NCI-H1417 (cell line): Measurements from ENCODE around the gene ERC2.

Source experiments
- DNase-seq, 3 experiments: peaks; one replicate each; lab custom pipeline; 2025; lab: John Stamatoyannopoulos, UW

Gene ERC2

DNA sequence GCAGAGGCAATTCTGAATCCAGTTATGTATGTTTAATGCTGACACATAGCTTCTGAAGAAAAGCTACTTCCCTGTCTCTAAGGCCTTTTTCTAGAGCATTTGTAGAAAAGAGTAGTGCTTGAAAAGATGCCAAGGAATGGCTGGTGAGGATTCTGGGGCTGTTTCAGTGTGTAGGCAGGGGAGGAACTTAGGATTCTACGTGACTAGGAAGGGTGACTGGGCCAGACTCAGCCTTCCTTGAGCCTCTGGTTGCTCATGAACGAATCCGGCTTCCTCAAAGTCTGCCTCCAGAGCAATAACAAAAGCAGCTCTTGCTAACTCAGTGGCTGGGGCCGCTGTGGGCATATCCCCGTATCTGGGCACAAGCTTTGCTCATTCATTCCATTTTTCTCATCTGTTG lies 876.4 kb downstream of the ERC2 start:
- DNase-seq: no peak

DNA sequence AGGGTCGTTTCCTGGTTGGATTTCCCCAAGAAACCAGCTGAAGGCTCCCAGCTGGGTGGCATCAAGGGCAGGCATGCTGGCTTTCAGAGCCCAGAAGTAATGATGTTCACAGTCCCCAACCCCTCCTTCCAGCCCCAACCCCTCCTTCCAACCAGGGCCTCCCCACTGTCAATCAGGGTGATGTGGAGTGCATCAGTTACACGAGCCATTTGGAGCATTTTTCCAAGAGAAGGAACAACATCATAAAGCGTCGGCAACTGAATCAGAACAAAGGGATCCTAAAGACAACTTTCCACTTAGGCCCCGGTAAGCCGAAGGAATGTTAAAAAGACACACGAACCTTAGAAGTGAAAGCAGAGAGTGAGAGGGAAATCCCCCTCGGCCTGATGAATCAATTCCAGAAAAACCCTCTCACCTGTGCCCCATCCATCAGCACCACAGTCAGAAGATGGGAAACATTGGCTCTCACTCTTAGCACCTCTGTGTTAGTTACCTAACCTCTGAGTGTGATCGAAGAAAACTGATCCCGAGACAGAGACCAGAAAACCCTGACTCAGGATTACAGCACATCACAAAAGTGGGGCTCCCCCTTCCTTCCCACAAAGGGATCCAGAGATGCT lies 880.0 kb downstream of the ERC2 start:
- DNase-seq: no peak

DNA sequence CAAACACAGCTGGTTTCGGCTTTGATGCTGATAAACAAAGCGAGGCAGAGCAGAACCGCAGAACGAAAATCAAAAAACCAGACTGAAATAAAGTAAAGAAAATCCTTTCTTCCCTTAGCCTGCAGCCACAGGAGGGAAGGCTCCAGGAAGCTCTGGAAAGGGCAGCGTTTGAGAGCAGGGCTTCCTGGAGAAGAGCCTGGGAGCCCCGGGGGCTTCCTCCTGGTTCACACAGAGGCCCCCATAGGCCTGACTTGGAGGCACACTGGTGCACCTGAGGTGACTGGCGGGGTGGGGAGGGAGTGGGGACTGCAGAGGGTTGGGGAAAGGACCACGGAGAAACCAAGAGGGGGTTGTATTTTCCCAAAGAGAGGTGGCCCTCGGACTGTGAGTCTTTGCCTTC lies 882.4 kb downstream of the ERC2 start:
- no peak for DNase-seq

DNA sequence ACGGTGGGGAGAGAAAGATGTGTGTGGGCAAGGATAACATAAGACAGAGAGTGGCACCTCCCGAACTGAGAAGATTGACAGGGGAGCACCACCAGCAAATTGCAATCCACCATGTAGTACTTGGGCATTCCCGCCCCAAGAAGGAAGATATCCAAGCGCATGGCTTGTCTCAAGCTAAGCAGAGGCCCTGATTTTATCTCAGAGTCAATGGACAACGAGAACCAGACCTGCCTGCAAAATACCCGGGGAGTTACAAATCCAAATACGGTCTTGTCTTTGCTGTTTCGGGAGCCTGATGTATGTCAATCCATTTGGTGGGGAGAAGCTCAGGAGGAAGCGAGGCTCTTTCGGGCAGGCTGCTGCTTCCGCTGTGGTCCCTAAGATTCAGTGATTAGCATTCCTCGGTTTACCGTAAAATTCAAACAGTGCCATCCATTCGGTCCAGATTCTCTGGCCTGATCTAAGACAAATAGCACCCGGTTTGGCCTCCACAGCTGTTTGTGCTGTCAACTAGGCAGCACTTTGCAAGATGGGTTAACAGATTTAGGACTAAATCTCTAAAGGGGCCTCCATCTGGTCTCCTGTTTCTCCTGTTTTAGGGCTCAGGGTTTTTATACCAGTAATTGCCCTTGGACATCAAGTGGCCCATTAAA lies 883.4 kb downstream of the ERC2 start:
- DNase-seq: no peak

DNA sequence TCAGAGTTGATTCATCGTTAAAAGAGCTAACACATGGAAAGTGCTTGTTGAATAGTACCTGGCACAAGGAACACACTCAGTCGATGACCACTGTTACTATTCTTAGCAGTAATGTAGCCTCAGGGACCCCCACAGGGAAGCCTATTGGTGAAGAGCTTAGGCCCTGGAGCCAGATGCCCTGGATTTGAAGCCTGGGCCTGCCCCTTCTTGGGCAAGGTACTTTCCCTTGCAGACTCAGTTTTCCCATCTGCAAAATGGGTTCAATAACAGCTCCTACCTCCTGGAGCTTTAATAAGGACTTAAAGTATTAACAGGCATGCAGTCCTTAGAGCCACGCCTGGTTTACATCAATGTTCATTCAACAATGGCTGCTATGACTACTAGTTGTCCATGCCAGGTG lies 884.2 kb downstream of the ERC2 start:
- no peak for DNase-seq

DNA sequence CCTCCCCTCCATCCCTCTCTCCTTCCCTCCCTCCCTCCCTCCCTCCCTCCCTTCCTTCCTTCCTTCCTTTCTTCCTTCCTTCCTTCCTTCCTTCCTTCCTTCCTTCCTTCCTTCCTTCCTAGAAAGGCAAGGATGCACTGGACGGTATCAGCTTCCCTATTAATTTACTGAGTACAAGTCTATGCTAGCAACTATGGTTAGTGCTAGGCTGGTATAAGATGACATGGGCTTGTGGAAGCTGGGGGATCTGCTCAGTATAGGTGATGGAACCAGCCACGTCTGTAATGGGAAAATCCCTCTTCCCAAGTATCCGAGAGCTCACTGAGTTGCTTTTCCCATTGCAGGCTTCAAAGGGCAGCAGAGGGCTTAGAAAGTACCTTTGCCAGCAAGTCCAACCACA lies 884.8 kb downstream of the ERC2 start:
- DNase-seq: no peak

DNA sequence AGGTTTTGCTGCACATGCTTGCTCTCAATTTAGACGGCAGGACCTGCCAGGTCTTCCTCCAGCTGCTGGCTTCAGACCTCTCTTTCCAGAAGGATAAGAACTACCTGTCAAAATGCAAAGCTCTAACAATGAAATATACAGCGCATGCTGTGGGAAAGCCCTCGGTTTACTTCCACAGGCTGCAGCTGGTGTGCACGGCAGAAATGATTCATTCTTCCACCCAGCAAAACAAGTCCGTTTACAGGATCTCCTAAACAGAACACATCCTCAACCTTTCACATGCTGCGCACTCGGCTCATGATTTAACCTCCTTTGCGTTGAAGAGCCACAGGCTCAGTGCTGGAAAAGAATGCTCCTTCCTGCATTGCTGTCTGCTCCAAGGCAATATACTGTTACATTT lies 888.8 kb downstream of the ERC2 start:
- peak; percentile 18 to 78 (median 29) for DNase-seq

DNA sequence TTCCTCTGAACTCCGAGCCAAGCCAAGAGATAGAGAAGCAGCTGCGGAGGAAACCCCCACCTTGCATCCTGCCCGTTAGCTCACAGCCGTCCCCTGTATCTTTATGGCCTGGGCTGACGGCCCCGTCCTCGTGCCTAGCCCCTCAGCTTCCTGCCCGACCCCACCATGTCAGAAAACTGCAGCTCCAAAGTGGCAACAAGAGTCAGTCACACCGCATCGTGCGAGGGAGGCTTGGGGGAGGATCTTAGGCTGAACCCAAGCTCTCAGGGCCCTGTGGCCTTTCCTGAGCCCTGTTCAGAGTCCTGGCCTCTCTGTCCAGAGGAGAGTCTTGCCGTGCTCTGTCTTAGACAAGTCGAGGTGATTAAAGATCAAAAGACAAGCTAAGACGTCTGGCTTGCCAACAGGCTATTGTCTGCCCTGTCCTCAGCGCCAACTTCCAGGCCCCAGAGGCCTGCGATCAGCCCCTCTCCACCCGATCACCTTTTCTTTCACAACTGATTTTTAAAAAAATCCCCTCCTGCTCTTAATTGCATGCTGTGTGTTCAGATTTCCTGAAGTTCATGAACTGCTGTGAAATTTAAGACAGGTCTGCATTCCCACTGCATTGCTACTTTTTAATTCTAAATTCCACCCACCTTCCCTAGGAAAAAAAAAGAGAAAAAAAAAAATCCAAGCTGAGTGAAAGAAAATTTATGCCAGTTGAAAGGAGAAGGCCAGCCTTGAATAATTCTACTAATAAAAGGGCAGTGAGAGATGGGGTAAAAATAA lies 891.5 kb downstream of the ERC2 start:
- DNase-seq: no peak

DNA sequence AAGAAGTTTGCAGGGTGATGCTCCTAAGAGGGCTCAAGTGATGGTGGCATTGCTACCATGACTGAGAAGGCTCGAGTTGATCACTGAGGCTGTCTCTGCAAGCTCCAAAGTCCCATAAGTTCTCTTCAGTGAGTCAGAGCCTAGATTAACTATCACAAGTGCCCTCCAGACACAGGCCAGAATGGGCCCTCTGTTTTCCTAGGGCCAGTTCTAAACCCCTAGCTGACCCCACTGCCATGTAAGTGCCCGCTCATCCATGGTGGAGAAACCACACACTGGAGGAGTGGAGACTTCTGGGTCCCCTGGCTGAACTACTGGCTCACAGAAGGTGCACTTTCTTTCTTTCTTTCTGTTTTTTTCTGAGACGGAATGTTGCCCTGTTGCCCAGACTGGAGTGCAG lies 893.6 kb downstream of the ERC2 start:
- no peak for DNase-seq

DNA sequence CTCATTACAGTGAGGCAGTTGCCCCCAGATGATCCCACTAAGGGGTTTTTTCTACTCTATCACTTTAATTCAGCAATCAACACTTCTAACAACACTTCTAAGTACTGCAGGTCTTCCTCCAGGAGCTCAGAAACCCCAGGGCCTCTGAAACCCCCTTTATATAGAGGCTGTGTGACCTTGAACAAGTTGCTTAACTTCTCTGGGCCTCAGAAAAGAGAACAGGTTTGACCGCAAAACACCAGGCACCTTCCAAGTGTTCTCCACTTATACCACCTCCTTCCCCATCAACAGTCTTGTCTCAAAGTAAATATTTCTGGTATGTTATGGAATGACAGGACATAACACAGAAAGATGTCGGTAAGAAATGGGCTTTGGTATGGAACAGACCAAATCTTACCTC lies 895.5 kb downstream of the ERC2 start:
- DNase-seq: no peak

DNA sequence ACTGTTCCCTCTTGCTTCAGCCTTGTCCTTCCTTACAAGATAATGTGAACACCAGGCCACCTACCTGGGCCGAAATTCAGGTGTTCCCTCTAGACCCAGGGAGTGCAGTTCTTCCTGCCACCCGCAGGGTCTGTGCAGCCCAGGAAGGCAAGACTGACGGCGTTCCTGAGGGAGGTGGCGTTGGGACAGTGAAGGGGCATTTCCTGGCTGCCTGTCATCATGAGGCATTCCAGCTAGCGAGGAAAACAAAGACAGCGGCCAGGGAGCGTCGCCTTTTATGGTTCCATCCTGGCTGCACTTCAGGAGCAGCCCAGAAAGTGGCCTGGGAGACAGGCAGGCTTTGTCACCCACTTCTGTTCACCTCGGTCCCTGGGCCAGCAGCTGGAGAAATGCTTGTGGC lies 896.4 kb downstream of the ERC2 start:
- no peak for DNase-seq

DNA sequence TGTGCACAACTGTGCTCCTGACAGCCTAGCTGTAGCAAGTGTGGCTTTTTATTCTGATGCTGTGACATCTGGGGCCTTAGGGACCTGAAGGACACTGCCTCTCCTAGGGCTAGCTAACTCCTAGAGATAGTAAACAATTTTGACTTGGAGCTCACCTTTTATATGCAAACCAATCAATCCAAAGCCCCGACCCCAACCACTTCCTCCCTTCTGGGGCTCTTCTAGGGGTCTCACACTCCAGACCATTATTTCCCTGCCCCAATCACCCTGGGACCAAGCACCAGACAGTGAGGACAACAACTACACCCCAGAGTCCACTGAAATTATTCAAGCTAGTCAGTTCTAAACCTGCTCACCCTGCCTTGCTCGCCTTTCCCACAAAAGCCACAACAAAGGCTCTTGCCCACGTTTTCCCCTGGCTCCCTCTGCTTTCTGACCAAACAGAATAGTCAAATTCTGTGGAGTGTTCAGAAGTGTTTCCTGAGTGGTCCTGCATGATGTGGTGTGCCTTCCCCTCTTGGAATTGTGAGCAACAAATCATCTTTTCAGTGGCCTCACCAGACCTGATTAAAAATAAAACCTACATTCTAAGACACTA lies 897.0 kb downstream of the ERC2 start:
- no peak for DNase-seq

DNA sequence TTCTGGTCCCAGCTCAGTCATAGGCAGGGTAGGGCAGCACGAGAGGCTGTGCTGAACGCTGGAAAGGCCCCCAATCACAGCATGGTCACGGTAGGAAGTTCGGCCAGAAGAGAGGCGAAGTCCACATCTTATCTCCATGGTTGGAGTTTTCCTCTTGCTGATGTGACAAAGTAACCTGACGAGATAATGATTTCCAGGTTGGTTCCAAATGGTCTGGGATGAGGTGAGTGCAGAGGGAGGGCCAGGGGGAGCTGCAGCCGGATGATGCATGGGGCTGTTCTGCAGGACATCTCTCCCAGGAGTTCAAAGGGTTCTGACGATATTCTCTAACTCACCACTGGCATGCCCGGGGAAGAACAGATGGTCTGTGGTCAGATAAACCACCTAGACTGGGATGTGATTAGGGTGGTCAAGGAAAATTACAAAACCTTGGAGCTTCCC lies 898.0 kb downstream of the ERC2 start:
- no peak for DNase-seq

DNA sequence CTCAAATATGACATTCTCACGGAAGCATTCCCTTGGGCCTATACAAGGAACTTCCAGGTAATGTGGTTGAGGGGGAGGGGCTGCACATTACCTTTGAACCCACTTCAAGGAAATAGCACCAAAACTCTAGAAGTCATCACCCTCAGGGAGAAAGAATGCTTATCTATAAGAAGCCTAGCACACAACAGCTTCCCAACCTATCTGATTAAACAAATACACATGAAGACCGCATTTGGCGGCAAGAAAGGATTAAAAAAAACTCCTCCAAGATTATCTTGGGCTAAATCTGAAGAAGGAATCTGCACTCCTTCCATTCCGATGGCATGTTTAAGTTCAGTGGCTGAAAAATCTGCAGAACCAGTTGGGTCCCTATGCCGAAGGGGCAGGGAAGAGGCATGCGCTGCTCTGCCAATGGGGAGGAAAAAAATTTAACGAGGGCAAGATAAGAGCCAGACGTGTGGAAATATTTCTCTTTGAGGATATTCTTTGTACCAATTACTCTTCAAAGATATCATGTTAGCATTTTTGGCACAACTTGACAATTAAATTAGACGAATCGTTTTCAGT lies 899.2 kb downstream of the ERC2 start:
- no peak for DNase-seq

DNA sequence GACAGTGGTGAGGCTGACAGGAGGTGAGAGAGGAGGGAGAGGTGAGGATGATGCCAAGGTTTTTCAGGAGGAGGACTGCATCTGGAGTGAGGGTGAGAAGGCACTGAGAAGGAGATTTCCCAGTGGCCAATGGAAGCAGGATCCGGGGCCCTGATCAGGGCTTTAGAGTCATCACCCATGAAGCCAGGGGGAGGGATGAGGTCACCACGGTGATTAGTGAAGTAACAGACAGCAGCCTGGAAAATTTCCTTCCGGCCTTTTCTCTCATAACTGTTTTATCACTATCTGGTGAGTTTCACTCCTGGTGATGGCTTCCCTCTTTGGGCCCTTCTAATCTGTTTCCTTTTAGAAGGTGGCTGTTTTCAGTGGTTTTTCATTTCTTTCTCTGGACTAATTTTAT lies 900.7 kb downstream of the ERC2 start:
- DNase-seq: no peak

DNA sequence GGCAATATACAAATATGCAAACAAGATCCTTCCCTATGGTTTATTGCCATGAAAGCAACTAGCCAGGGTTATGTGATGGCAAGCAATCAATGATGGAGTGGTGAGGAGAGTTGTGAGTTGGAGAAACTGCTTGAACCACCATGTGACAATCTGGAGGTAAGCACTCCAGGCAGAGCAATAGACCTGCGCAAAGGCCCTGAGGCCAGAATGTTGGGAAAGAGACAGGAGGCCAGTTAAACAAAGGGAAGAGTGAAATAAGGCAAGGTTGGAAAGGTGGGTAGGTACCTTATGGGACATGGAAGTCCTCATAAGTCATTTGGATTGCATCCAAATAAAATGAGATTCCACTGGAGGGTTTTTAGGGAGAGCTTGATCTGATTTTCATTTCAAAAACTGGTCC lies 901.1 kb downstream of the ERC2 start:
- DNase-seq: no peak

DNA sequence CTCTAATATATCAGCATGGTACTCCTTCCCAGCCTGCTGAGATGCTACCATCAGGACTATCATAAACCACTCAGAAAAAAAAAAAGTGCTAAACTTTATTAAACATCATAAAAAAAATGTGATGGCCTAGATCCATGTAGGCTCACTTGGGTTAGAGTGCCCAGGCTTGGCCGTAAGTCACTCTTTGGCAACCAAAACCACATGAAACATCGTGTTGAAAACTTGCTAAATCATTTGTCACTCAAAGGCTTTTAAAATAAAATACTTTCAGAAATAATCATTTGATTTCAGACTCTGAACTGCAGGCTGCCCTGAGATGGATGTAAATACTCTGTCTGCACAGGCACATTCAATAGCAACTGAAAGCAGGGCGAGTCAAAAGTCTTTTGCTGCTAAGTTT lies 902.7 kb downstream of the ERC2 start:
- no peak for DNase-seq

DNA sequence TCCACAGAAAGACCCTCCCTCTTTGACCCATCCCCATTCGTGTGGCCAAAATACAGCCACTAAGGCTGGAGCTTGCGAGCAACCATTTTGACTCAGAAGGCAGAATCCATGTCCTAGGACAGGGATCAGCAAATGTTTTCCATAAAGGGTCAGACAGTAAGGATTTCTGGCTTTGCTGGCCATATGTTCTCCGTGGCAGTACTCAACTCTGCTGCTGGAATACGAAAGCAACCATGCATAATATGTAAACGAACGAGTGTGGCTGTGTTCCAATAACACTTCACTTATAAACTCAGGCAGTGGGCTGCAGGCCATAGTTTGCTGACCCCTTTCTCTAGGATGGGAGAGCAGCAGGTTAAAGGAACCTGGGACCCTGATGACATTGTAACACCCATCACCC lies 903.5 kb downstream of the ERC2 start:
- DNase-seq: peak in 1 of 3 experiments; percentile 3

DNA sequence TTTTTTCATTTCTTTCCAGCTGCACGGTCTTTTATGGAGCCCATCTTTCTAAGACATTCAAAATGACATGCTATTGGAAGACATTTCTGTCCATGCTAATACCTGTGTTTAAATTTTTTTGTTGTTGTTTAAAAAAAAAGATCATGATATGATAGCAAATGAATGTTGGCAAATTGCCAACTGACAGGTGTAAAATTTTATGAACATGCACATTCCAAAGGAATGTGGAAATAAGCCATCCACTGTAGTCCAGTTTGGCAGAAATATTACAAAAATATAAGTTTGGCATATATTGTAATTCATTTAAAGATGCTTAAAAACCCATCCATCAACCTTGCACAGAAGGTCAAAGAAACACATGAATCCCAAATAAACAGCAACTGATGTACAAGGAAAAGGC lies 905.6 kb downstream of the ERC2 start:
- DNase-seq: no peak

DNA sequence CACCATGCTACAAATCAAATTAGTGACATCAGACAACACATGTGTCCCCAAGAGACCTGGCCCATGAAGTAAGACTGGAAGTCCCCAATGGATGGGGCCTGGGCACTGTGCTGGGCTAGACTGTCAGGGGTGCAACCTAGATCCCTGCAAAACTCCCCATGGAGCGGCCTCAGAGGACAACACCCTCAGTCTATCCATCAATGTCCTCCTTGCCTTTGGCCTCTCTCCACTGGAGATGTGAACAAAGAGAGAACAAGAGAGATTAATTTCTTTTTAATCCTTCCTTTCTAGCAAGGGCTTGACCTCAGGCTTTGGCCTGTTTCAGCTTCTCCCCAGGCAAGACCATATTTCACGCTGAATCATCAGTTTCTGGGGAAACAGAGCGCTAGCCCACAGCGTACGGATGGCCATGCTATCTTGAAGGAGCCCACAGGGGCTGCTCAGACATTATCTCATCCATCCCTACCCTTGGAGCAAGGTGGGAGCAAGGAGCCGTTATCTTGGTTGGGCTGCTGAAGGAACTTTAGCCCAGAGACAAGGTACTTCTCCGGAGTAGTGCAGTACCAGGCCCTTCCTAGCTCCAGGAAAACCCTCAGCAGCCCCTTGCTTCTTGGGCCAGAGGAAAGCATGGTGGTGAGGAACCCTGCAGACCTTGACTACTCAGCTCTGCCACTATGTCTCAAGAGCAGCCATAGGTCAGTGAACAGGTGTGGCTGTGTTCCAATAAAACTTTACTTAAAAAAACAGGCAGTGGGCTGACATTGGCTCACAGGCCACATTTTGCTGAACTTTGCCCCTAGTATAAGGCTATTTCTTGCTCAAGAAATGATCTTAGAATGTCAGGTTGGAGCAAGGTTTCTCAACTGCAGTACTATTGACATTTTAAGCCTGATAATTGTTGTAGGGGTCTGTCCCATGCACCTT lies 908.5 kb downstream of the ERC2 start:
- no peak for DNase-seq

DNA sequence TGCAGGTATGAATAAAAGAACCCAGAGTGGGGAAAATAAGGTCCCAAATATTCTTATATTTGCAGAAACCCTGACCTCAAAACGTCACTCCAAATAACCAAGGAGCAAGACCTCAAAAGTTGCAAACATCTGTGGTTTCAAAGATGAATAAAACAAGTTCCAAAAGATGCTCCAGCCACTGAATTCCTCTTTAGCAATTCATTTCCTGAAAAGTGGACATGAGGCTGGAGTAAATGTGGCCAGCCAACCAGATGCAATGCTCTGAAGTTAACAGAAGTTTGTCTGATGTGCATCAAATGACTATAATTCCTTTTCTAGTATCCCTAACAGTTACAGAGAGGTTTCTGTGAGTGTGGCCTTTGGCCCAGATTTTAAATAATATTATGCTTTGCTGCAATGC lies 910.0 kb downstream of the ERC2 start:
- DNase-seq: no peak

DNA sequence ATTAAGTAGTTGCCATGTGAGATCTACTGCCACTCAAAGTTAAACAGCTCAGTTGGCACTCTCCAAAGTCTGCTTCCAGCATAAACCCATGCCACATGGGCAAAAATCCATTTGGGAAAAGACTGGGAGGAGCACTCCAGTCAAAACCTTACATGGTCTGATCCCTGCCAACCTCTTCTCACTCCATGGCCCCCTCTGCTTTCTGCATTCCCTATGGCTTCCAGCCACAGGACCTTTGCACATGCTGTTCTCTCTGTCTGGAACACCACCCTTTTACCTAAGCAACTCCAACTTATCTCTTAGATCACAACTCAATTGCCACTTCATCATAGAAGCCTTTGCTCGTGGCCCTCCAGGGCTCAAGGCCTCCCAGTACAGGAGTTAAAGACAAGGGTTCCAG lies 910.7 kb downstream of the ERC2 start:
- DNase-seq: no peak
